Stimulated activated CD8-positive, alpha-beta memory T cell treated with anti-CD3 and anti-CD28 coated beads, Interleukin-4, amount 100 ng/mL, for 1 hour (primary cell): ENCODE data around the gene METTL25B.

ENCODE experiments used
- DNase-seq, 2 donors: peaks; one replicate each; pipeline ENCODE4 v3.0.0-alpha.2; 2020; ENCODE audit warnings: low read depth in 2 of 2, low spot score in 1 of 2

Gene METTL25B

DNA sequence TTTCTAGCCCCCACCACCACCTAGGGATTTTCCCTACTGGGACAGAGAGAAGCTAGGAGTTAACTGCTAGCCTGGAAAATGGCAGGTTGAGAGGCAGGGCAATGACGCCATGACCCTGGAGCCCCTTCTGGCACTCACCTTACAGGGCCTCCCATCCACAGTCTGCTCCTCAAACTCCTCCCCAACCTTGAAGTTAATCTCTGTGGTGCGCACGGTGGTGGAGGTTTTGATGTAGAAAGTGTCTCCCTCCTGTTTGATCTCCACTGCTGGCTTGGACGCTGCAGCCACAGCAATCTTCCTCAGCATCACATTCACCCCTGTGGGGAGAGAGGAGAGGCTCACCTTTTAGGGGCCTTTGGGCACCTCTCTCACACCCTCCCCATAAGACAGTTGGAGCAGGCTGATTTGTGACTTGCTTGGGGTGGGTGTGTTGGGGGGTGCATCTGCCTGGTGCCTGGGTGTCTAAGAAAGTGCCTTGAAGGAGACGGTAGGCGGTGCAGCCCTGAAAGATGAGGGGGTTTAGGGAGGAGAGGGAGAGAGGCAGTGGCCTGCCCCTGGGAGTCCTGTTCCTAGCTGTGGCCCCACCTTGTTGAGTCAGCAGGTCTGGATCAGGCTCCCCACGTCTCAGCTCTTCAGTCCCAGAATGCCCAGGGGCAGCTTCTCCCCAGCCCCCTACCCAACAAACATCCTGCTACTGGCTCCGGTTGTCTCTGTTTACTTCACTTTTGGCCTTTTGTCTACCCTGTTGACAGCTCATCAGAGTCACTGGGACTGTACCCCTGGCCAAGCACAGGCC, 27.3 kb upstream of the METTL25B start:
- no peak for DNase-seq

DNA sequence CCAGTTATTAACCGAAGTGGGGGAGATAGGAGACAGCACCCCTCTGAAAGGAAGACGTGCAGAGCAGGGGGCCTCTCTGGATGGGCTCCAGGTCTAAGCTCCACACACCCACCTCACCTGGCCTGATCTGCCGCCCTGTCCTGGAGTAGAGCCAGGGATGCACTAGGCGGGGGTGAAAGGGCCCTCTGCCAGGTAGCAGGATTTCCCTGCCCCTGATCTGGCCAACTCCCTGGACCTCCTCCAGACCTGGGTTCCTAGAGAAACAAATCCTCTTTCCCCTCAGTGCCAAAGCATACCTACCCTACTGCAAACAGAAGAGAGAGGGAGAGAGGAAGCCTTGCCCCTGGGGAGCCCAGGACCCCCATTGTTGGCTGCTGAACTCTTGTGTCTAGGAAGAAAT, 24.9 kb upstream of the METTL25B start:
- DNase-seq, result no peak

DNA sequence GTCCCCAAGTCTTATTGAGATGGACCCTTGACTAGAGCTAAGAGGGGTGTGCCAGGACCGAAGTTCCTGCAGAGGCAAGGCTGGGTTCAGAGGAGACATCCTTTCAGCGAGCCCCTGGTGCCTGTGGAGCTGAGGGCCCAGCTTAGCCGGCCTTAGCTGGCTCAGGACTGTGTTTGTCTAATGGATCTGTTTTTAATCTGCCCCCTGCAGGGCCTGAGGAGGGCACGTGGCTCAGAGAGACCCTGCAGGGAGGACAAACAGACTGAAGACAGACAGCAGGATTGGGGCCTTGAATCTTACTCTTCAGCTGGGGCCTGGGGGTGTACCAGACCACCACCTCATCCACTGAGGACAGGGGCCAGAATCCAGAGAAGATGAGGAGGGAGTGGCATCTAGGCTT, 24.5 kb upstream of the METTL25B start:
- no peak for DNase-seq

DNA sequence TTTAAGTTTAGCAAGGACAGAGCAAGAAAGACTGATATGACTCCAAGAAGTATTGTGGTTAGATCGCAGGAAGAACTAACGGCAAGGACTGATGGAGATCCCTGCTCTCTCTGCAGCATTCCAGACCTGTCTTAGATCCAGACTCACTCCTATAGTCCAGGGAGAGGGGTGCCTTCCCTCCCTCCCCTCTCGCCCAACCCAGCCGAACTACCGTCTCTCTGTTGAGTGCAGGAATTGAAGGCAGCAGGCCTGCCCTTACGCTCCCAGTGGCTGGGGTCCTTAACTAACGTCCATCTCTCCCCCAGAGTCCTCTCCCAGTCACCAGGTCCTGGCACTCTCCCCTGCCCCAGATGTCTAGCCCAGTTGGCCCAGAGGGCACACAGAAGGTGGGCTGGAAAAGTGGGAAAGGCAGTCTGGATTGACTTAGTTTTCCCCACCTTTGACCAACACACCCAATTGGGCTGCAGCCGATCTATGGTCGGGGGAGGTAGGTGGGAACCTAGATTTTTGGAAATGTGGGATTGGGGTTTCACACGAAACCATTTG, 24.0 kb upstream of the METTL25B start:
- no peak for DNase-seq

DNA sequence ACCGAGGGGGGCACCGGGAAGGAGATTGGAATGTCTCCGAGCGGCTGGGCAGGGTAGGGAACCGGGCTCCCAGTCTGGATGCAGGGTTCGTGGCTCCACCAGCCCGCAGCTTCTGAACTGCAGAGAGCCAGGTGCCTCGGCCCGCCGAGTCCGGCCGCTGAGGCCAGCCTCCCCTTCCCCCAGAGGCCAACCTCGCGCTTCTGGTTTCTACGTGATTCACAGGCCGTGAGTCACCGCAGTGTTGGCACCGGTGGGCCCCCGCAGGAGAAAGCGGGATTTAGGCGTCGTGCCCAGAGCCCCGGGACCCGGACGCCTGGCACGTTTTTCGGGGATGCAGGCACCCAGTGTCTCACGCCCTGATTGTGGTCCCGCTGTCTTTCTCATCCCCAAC, 23.3 kb upstream of the METTL25B start:
- no peak for DNase-seq

DNA sequence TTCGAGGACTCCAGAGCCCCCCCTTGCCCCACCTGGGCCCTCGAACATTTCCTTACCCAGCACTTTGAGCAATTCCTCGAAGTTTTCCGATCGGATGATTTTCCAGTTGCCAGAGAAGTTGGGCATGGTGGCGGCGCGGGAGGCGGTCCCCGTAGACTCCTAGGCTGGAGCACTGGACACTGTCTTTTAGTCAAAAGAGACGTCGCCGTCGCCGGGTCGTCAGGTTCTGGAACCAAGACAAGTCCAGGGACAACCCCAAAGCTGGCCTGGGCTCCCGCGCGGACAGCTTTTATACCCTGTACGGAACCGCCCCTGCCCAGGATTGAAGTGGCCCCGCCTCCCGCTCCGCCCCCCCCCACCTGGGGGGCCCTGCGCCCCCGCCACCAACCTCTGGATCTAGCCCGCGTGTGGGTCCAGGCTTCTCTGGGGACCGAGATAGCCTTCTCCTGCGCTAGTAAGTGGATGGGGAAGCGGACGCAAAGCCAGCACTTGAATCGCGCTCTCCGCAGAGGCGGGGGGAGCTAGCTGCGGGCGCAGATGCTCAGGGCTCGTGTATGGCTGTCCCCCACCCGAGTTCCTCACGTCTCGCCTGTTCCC, 22.9 kb upstream of the METTL25B start, which contains the start of gene CRABP2:
TSS of gene CRABP2 (minus strand) at position 263 of the 597 bp plus-strand sequence. CDS start at position 126, 137 bp downstream.
- no peak for DNase-seq

DNA sequence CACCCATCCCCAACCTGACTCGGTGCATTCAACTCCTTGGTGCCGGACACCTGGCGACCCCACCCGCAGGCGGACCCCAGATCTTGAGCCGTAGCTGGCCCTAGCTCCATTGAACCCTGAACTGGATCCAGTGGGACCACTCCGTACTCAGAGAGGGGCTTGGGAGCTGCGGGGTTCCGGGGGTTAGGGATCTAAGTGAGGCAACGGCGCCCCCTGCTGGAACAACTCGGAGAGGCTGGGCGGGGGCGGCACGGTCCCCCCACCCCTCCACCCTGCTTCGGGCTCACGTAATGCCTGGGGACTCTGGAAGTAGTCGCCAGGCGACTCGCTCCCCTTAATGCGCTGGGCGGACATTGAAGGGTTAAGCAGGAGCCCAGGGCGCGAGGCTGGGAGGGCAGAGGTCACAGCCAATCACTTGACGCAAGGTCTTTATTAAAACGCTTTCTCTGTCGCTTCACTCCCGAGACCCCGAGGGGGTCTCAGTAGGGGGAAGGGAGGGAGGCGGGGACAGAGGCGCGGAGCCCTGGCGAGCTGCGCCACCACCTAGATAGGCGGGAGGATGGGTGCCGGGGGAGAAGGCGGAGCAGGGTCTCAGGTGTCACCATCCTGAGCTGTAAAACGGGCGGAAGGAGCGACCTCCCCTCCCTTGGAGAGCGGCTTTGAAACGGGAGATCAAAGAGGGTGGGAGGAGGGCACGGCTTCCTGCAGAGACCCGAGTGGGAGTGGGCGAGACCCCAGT, 22.2 kb upstream of the METTL25B start:
- DNase-seq, result peak; percentile 47 to 53

DNA sequence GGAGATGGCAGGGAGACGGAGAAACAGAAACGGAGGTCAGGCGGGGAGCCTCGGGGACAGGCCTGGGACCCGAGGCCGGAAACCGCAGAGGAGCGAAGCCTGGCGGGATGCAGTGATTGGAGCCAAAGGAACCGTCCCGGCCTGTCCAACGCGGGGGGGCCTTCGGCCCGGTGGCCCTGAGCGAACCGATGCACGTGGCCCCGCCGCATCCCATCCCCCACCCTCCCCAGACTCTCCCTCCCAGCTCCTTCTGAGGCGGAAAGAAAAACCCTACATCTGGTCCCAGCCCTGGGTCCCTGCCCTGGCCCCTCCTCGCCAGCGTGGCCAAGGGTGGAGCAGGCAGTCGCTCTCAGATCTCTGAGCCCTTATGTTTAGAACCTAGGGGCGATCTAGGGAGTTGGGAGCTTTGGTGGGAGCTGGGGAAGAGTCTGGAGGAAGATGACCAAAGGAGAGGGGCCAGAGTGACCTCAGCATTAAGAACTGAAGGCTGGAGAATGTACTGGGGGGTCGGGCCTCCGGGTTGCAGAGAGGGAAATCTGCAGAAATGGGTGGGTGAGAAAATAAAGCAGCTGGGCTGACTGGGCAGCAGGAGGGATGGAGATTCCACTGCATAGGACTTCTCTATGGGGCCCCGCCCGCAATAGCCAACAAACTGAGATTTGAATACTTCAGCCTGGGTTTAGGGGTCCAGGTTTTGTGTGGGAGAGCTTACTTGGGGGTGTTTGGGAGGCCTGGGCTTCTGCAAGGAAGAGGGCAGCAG, 21.4 kb upstream of the METTL25B start:
- DNase-seq, result no peak

DNA sequence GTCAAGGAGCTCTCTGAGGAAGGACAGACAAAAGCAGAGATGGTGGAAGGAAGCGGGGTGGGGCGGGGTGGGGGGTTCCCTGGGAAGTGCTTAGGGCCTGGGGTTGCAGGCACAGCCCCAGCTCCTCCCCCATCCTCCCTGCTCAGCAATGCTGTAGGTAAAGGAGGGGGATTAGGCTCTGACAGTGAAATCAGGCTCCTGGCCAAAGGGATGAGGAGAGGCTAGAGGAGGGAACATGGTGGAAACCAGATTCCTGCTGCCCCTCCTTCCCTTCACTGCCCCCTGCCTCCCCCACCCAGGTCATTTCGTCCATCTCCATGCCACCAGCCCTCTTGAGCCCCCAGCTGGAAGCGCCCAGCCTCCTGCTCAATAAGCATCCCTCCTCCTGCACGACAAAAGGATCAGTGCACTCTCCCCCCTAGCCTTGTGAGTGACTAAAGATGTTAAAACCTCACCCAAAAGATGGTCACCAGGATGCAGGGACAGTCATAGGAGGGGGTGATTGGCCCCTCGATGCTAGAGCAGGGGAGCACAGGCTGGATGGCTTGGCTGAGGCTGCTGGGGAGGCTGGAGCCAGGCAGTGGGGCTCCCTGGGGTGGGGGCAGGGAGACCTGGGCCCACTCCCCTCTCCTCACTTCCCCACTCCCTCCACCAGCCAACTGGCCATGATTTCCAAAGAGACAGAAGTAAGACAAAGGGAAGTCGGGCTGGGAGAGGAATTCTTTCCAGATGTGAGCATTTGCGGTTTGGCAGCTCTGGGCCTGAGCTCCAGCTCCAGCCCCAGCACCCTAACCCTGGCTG, 20.7 kb upstream of the METTL25B start:
- DNase-seq, result no peak

DNA sequence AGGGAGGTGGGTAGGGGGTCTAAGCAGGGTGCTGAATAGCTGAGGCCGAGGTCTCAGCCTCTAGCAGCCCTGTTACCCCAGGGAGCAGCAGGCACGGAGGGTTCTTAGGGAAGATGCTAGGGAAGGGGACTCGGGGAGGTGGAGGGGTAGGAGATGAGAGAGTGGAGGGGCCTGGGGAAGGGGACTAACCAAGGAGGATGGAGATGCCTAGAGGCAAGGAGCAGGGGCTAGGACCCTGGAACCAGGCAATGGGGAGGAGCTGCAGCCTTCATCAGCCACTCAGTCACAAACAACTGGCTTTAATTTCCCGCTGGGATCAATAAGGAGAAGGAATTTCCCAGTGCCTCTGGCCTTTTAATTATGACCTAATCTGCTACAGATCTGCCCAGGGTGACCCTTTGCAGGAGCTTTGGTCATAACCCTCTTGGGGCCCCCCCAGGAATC, 20.0 kb upstream of the METTL25B start:
- DNase-seq, result no peak

DNA sequence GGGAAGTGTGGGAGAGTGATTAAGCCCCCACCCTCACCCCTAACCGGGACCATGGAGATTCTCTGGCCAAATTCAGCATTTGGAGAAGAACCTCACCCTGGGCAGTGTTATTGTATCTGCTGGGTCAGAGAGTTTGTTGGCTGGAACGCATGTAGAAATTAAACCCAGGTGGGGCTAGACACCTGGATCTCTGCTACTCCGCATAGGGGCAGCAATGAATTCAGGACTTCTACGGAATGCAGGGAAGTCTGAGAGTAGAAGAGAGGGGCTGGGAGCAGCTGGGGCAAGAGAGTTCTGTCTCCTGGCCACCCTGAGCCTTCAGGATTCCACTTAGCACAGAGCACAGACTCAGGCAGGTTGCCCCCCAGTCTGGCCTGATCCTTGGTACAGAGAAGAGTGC, 19.2 kb upstream of the METTL25B start:
- DNase-seq, result no peak

DNA sequence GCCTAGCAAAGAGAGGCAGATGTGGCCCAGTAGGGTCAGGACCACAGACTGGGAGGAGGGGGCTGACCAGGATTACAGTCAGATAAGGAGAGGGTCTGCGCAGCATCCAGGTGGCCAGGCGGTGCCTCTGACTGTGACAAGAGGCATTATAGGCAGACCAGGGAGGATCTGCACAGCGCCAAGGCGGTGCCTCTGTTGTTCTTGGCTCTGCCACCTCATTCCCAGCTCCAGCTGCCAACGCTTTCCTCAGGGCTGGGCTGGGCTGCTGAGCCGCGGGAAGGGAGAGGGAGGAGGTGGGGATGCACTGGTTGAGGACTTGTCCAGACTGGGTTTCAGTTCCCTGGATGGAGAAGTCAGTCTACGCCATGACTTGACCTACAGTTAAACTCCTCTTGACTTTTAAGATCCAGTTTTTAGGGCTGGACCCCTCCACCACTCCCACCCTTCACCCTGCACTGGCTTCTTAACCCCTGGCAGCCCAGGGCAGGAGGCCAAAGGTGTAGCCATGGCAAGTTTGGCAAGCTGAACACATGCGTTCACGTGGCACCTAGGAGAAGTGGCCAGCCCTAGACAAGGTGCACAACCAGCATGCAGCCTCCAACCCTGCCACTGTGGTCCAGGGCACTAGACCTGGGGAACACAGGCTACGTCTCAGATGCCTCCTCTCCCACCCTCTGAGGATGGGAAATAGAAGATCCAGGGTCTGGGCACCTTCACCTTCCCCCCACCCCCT, 18.3 kb upstream of the METTL25B start:
- DNase-seq, result no peak

DNA sequence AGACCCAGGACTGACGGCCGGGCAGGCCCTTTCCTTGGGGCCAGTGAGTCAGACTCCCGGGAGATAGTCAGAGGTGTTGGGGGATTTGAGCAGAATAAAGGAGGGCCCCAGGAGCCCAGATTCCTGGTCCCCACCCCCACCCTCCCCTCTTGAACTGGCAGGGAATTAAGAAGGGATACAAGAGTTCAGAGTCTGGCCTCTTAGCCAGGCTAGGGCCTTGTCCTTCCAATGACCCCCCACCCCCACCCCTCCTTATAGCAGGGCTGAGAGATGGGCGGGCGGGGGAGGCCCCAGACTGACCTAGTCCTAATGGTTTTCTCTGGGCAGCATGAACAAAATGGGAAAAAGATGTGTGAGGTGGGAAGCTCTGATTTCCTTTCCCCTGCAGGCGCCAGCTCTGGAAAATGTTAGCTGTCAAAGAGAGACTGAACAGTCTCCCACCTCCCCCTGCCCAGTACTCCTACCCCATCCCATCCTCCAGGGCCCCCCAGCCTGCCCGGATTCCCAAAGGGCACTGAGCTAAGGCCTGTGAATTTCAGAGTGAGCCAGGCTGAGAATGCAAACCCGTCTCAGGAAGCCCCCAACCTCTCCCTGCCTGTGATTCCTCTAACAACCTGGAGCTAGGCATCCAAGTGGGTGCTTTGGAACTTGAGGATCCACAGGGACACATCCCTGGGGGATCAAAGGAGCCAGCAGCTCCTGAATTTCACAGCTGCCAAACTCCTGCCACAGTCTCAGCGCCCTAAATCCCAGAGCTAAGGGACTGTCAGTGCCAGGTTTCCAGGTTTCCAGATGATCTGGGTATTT, 17.1 kb upstream of the METTL25B start:
- DNase-seq, result no peak

DNA sequence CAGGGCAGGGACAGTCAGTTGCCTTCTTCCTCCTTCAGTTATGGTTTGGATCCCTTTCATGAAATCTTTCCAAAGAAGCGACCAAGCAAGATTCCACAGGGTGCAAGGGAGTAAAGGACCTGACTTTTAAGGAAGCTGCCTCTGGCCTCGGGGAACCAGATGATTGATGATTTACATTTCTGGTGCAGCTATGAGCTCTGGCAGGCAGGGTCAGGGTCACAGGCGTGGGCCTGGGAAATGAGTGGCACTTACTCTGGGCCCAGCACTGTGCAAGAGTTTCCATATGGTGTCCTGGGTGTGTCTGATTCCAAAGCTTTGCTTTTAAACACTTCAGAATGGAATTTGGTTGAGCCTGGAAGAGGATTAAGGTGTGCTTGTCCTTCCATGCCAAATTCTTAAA, 15.6 kb upstream of the METTL25B start:
- DNase-seq, result no peak

DNA sequence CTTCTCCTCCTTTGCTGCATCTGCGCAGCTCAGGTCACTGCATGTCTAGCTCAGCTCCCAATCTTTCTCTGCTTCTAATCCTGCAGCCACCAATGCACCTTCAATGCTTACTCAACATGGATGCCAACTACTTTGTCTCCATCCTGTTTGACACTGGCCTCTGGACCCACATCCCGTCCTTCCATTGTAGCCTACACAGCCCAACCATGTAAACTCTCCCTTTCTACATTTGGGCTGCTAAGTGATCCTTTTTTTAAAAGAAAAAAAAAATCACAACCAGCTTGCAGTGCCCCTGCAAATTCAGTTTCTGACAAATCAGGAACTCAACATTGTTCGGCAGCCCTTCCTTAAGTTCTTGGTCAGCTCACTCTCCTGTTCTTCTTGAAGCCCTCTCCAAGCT, 13.4 kb upstream of the METTL25B start:
- DNase-seq, result no peak

DNA sequence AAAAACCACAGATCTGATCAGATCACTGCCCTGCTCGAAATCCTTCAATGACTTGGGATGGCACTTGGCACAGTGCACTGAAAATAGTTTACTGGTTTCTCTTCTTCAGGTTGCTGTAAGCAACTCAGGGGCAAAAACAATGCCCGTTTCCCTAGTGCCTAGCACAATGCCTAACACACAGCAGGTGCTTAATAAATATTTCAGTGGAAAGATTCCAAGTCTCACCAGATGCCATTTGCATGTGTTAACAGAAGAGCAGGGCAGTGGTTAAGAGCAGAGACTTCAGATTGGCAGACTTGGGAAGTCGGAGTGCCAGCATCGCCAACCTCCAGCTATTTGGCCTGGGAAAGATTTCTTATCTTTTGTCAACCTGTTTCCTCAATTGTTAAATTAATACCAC, 10.9 kb upstream of the METTL25B start:
- no peak for DNase-seq

DNA sequence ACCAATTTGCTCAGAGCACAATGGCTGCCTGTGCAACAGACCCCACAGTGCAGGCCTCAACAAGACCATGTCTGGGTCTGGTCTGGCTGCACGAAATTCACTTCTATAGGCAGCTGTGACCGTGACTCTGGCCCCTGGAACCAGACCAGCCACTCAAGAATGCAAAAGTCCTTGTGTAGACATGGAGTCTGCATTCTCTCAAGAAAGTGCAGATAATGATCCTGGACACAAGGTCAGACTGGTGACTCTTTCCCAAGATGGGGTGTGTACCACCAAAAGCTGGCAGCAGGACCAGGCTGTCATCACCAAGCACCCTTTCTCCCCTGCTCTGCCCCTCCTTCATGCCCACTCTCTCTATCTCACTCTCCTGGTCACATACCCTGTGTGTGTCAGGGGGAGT, 7.1 kb upstream of the METTL25B start:
- no peak for DNase-seq

DNA sequence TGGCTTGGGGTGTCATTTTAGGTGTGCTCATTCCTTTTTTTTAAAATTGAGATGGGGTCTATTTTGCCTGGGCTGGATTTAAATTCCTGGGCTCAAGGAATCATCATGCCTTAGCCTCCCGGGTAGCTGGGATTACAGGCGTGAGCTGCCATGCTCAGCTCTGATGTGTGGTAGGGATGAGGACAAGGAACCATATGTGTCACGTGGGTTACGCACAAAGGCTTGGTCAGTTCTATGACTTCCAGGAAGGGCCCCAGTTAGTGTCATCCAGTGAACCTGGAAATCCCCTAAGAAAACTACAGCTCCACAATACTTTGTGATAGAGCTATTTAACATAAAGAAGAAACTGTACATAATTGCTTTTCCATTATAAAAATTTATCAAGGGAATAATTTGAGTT, 6.7 kb upstream of the METTL25B start:
- DNase-seq, result no peak
